Smooth muscle cell (in vitro differentiated cells): ENCODE results near the gene PDE9A. TPM values are rescaled to one million over a fixed set of nuclear protein-coding genes. Genes with fewer than 3 reads are reported as not detected.

Experiments
- DNase-seq: peaks from one replicate; lab custom pipeline; 2025; ENCODE audit not compliant: unreplicated experiment; lab: John Stamatoyannopoulos, UW
- H2AFZ ChIP-seq: fragments of 200-600 bp; sonication (generic); 2 replicates; pipeline ENCODE4 v1.6.0; 2016; ENCODE audit warnings: antibody characterized with exemption, low read depth, mild to moderate bottlenecking
- H3F3A ChIP-seq: fragments of 200-600 bp; sonication (generic); 2 replicates; pipeline ENCODE4 v1.6.0; 2017; ENCODE audit warnings: antibody characterized with exemption, low read depth
- H3K27ac ChIP-seq: fragments of 200-600 bp; sonication (generic); 2 replicates; pipeline ENCODE4 v1.5.1; 2016; ENCODE audit warnings: low read depth, mild to moderate bottlenecking
- H3K27me3 ChIP-seq: fragments of 200-600 bp; sonication (generic); 2 replicates; pipeline ENCODE4 v1.6.1; 2016; ENCODE audit warnings: low read depth, mild to moderate bottlenecking
- H3K36me3 ChIP-seq: fragments of 200-600 bp; sonication (generic); 2 replicates; pipeline ENCODE4 v1.5.1; 2016; ENCODE audit warnings: low read depth
- H3K4me1 ChIP-seq: fragments of 200-600 bp; sonication (generic); 2 replicates; pipeline ENCODE4 v1.5.1; 2016; ENCODE audit warnings: low read depth
- H3K4me2 ChIP-seq: fragments of 200-600 bp; sonication (generic); 2 replicates; pipeline ENCODE4 v1.6.0; 2016; ENCODE audit warnings: mild to moderate bottlenecking
- H3K4me3 ChIP-seq: fragments of 200-600 bp; sonication (generic); 2 replicates; pipeline ENCODE4 v1.5.1; 2016; ENCODE audit warnings: mild to moderate bottlenecking
- H3K79me2 ChIP-seq: fragments of 200-600 bp; sonication (generic); 2 replicates; pipeline ENCODE4 v1.6.0; 2016; ENCODE audit warnings: low read depth, mild to moderate bottlenecking
- H3K9ac ChIP-seq: fragments of 200-600 bp; sonication (generic); 2 replicates; pipeline ENCODE4 v1.6.0; 2016; ENCODE audit warnings: low read depth
- H3K9me3 ChIP-seq: fragments of 200-600 bp; sonication (generic); replicated peaks from 2 replicates; pipeline ENCODE4 v1.5.1; 2016; ENCODE audit warnings: low read depth
- H4K20me1 ChIP-seq: fragments of 200-600 bp; sonication (generic); 2 replicates; pipeline ENCODE4 v1.6.0; 2016; ENCODE audit warnings: low read depth
- WGBS: methylation state at CpG from one replicate; pipeline ENCODE4 v1.1.7; 2016; ENCODE audit warnings: low lambda C conversion rate; 5-methylcytosine and 5-hydroxymethylcytosine counted together
- polyA plus RNA-seq: library from polyadenylated mRNA; unstranded; fragments of >200 nt; fragmentation: Nextera tagmentation; extraction: Ambion mirVana; gene quantifications from 2 replicates; pipeline ENCODE4 v1.2.1, GENCODE V29; 2016
- total RNA-seq: library from RNA; depleted of rRNA; stranded (reverse); fragments of >200 nt; gene quantifications from 2 replicates; pipeline ENCODE4 v1.2.3, GENCODE V29; 2014
- TF ChIP-seq, protein P1 (sequence below): fragments of 200-600 bp; sonication (generic); IDR thresholded peaks from 2 replicates; pipeline ENCODE4 v1.5.1; 2017; ENCODE audit warnings: borderline replicate concordance, mild to moderate bottlenecking, antibody characterized with exemption; ENCODE audit not compliant: insufficient read depth, poor library complexity, severe bottlenecking

Gene PDE9A
- total and polyA plus RNA-seq, 2 experiments from 2014 or later: 4.3 to 12.3 TPM

GRCh38 chr21:42683371-42684108 lies 30.1 kb downstream of the PDE9A start:
- Histone ChIP-seq H3K36me3 (no peaks in the 10 kb centered on the region), H3K27ac (no peak overlapping the region), H3K9ac (no peak overlapping the region), H3F3A (no peaks in the 10 kb centered on the region), H3K4me1 (no peaks in the 10 kb centered on the region), H2AFZ (no peak overlapping the region), H4K20me1 (peaks cover 11% of the 10 kb centered on the region), H3K9me3 (no peaks in the 10 kb centered on the region), H3K4me3 (no peak overlapping the region), H3K79me2 (no peaks in the 10 kb centered on the region), H3K27me3 (no peaks in the 10 kb centered on the region), H3K4me2 (no peak overlapping the region)
- TF ChIP-seq, protein P1, sequence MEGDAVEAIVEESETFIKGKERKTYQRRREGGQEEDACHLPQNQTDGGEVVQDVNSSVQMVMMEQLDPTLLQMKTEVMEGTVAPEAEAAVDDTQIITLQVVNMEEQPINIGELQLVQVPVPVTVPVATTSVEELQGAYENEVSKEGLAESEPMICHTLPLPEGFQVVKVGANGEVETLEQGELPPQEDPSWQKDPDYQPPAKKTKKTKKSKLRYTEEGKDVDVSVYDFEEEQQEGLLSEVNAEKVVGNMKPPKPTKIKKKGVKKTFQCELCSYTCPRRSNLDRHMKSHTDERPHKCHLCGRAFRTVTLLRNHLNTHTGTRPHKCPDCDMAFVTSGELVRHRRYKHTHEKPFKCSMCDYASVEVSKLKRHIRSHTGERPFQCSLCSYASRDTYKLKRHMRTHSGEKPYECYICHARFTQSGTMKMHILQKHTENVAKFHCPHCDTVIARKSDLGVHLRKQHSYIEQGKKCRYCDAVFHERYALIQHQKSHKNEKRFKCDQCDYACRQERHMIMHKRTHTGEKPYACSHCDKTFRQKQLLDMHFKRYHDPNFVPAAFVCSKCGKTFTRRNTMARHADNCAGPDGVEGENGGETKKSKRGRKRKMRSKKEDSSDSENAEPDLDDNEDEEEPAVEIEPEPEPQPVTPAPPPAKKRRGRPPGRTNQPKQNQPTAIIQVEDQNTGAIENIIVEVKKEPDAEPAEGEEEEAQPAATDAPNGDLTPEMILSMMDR: no peak
- 94% methylated on average over 19 of the region's 19 CpGs for WGBS
- DNase-seq: no peak

DNA sequence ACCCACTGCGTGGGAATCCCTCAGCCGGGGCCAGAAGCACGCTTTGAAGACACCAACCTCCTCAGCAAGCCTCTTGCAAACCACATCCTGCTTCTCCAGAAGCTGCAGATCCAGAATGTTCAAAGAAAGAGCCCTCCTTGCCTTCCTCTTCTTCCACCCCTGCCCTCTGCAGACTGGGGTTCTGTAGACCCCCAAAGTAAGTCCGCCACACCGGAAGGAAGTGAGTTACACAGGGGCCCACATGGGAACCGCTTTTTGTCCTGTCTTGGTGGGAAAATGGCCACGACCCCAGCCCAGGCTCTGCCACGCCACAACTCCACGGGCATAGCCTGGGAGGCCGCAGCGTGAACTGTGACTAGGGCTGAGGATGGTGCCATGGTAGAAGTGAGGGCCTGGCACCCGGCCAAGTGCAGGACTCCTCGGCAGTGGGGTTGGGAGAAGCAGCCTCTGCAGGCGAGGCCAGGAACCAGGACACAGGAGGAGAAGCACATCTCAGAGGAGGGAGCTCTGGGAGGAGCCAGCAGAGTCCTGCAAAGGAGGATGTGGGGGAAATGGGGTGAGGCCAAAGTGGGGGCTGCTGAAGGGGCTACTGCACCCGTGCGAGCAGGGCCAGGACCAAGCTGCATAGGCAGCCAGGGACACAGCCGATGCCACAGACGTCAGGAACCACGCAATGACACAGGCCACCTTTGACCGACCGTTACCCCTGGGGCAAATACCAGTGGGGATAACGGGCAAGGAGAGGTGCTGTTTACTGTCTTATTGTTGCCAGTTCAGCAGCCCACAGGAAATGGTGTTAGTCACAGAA lies 30.9 kb downstream of the PDE9A start:
- 90% methylated on average over 22 of the region's 22 CpGs for WGBS
- no peaks in the 10 kb centered on the region for H3F3A ChIP-seq
- no peaks in the 10 kb centered on the region for H3K79me2 ChIP-seq
- no peak overlapping the region for H3K4me2 ChIP-seq
- no peaks in the 10 kb centered on the region for H3K9me3 ChIP-seq
- H3K27me3 ChIP-seq: no peaks in the 10 kb centered on the region
- H4K20me1 ChIP-seq: peaks cover 9% of the 10 kb centered on the region
- H2AFZ ChIP-seq: no peak overlapping the region
- H3K4me3 ChIP-seq: no peak overlapping the region
- no peaks in the 10 kb centered on the region for H3K36me3 ChIP-seq
- TF ChIP-seq, protein P1: no peak
- no peak overlapping the region for H3K27ac ChIP-seq
- H3K9ac ChIP-seq: no peak overlapping the region
- DNase-seq: no peak
- H3K4me1 ChIP-seq: no peaks in the 10 kb centered on the region

GRCh38 chr21:42685036-42685435 lies 31.6 kb downstream of the PDE9A start:
- Histone ChIP-seq H3K9me3 (no peaks in the 10 kb centered on the region), H3K4me3 (no peak overlapping the region), H3K79me2 (no peaks in the 10 kb centered on the region), H3K4me1 (no peaks in the 10 kb centered on the region), H2AFZ (no peak overlapping the region), H3K9ac (no peak overlapping the region), H3K27me3 (no peaks in the 10 kb centered on the region), H3K36me3 (no peaks in the 10 kb centered on the region), H3F3A (no peaks in the 10 kb centered on the region), H3K27ac (no peak overlapping the region), H3K4me2 (no peak overlapping the region), H4K20me1 (peaks cover 9% of the 10 kb centered on the region)
- 98% methylated on average over 33 of the region's 33 CpGs for WGBS
- no peak for DNase-seq
- TF ChIP-seq, protein P1: no peak
